ENCODE measurements around the gene LY86.

LY86 gene

DNA sequence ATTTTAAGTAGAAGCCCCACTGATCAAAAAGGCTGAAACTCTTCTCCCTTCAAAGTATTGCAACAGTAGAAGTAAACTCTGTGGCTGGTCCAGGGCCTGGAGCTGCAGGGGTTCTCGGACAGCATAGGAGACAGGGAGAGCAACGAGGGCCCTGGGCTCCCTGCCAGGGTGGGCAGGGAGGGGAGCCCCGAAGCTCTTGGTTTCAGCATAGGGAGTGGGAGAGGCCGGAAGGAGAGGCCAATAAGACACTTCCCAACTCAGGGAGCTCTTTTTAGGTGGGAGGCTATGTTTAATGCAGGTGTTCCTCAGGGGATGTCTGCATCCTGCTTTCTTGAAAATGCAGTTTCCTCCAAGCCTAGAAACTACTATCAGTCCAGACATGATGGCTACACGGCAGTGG lies 91.1 kb downstream of the LY86 start:
- Histone ChIP-seq H3K9me3 (ENCODE audit: insufficient read depth, low read depth, low read length) (no peaks in the 10 kb centered on the region), H3K4me3 (ENCODE audit: low read length) (no peak overlapping the region), H3K27ac (ENCODE audit: low read length) (no peak overlapping the region), H3K9ac (ENCODE audit: low read depth, low read length) (no peak overlapping the region), H3K4me1 (ENCODE audit: insufficient read depth, low read length) (peaks cover 17% of the 10 kb centered on the region), H3K27me3 (ENCODE audit: insufficient read depth, low read length) (no peaks in the 10 kb centered on the region), H3K36me3 (ENCODE audit: insufficient read depth, low read depth, low read length) (no peaks in the 10 kb centered on the region)

DNA sequence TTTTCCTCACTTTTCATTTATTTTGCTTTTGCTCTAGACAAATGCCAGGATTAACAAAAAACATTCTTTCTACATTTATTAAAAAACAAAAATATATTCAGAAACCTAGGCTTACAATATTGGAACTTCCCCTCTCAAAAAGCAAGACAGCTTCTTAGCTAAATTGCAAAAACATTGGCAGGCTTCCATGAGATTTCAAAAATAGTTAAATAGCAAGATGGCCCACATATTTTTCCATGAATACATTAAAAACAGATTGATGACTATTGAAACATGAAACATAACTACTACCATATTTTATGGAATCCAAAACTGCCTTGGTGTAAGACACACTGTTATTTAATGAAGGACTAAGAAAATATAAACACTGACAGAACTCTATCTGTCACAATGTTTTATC lies 92.0 kb downstream of the LY86 start:
- Histone ChIP-seq H3K4me1 (ENCODE audit: insufficient read depth, low read length) (peaks cover 17% of the 10 kb centered on the region), H3K27ac (ENCODE audit: low read length) (no peak overlapping the region), H3K27me3 (ENCODE audit: insufficient read depth, low read length) (no peaks in the 10 kb centered on the region), H3K4me3 (ENCODE audit: low read length) (no peak overlapping the region), H3K9me3 (ENCODE audit: insufficient read depth, low read depth, low read length) (no peaks in the 10 kb centered on the region), H3K9ac (ENCODE audit: low read depth, low read length) (no peak overlapping the region), H3K36me3 (ENCODE audit: insufficient read depth, low read depth, low read length) (no peaks in the 10 kb centered on the region)

DNA sequence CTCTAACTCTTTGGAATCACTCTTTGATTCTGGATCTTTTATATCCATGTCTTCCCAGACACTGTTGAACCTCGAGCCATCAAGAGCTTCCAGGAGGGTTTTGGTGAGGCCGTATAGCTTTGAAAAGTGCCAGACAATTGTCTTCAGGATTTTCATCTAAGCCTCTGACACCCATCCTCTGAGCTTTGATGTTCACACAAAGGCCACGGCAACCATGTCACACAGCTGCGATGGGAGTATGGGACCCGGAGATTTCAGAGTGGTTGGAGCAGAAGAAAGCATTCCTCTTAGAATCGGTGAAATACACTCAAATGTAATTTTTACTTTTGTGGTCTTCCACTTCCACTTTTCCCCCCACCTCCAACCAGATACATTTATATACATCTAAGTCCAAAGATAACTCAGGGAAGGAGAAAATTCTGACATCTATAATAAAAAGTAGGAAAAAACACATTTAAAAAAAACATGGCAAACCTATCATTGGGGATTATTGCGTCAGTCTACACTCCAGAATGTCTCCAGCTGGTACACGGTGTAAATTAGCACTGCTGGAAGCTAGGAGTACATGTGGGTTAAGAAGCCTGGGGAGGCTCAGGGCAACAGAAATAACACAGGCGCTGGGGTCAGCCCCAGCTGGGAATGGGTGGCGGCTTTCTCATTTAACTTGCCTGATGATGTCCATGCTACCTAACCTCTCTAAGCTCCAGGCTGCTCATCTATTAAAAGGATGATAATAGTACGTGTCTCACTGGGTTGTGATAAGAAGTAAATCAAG lies 92.7 kb downstream of the LY86 start:
- Histone ChIP-seq H3K9me3 (ENCODE audit: insufficient read depth, low read depth, low read length) (no peaks in the 10 kb centered on the region), H3K9ac (ENCODE audit: low read depth, low read length) (no peak overlapping the region), H3K27ac (ENCODE audit: low read length) (no peak overlapping the region), H3K4me1 (ENCODE audit: insufficient read depth, low read length) (peaks cover 19% of the 10 kb centered on the region), H3K36me3 (ENCODE audit: insufficient read depth, low read depth, low read length) (no peaks in the 10 kb centered on the region), H3K27me3 (ENCODE audit: insufficient read depth, low read length) (no peaks in the 10 kb centered on the region), H3K4me3 (ENCODE audit: low read length) (no peak overlapping the region)

DNA sequence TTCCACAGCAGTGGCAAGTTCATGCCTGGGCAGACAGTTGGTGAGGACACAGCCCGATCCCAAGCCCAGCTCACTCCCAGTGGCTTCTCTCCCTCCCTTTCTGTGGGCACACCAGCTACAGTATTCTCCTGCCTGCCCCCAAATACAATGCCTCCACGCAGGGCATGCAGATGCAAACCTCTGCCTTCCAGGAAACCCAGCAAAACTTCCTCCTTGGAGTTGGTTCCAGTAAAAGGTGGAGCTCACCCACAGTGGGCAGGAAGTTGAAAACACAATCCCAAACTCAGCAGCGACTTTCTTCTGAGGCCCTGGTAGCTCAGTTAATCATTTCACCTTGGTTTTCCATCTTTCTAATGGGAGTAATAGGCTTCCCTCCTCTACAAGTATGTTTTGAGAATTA lies 93.7 kb downstream of the LY86 start:
- peaks cover 19% of the 10 kb centered on the region for H3K4me1 ChIP-seq (ENCODE audit: insufficient read depth, low read length)
- H3K9ac ChIP-seq (ENCODE audit: low read depth, low read length), result no peak overlapping the region
- no peaks in the 10 kb centered on the region for H3K36me3 ChIP-seq (ENCODE audit: insufficient read depth, low read depth, low read length)
- H3K27ac ChIP-seq (ENCODE audit: low read length), result no peak overlapping the region
- H3K9me3 ChIP-seq (ENCODE audit: insufficient read depth, low read depth, low read length), result no peaks in the 10 kb centered on the region
- no peak overlapping the region for H3K4me3 ChIP-seq (ENCODE audit: low read length)
- H3K27me3 ChIP-seq (ENCODE audit: insufficient read depth, low read length), result no peaks in the 10 kb centered on the region

DNA sequence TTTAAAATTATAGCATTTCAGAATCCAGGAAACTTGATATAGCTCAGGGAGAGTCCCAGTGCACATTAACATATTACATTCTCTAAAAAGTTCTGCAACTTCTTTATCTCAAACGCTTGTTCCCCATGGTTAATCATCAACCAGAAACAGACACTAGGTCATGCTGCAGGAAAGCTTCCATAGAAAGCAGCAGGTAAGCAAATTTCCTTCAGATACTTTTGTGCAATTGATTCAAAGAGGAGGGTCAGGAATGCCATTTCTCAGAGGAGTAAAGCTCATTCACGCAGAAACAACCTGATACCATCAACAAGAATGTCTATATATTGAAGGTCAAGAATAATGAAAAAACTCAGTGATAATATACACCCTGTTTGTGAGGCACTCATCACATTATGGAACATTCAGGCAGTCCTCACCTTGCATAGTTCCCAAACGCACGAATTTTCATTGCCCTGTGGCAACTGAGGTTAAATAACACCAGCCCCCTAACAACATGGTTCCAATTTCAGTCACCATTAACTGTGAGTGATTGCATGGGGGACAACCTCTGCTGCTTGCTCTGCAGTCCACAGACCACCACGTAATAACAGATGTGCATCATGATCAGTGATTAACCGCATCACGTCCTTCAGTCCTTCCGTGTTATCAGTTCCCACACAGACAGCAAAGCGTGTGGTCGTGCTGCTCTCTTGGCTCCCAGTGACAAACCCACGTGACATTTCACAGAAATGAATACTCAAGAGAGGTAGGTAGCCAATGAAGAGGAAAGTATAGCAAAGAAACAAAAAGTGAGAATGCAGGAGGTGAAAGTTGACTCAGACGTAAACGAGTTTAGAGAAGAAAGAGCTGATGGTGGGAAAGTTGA lies 95.7 kb downstream of the LY86 start:
- Histone ChIP-seq H3K9ac (ENCODE audit: low read depth, low read length) (no peak overlapping the region), H3K36me3 (ENCODE audit: insufficient read depth, low read depth, low read length) (no peaks in the 10 kb centered on the region), H3K4me3 (ENCODE audit: low read length) (no peak overlapping the region), H3K27me3 (ENCODE audit: insufficient read depth, low read length) (peaks cover 7% of the 10 kb centered on the region; the same call in 1 of the 2 replicates), H3K27ac (ENCODE audit: low read length) (no peak overlapping the region), H3K9me3 (ENCODE audit: insufficient read depth, low read depth, low read length) (no peaks in the 10 kb centered on the region), H3K4me1 (ENCODE audit: insufficient read depth, low read length) (peaks cover 22% of the 10 kb centered on the region; the same call in 1 of the 2 replicates)

DNA sequence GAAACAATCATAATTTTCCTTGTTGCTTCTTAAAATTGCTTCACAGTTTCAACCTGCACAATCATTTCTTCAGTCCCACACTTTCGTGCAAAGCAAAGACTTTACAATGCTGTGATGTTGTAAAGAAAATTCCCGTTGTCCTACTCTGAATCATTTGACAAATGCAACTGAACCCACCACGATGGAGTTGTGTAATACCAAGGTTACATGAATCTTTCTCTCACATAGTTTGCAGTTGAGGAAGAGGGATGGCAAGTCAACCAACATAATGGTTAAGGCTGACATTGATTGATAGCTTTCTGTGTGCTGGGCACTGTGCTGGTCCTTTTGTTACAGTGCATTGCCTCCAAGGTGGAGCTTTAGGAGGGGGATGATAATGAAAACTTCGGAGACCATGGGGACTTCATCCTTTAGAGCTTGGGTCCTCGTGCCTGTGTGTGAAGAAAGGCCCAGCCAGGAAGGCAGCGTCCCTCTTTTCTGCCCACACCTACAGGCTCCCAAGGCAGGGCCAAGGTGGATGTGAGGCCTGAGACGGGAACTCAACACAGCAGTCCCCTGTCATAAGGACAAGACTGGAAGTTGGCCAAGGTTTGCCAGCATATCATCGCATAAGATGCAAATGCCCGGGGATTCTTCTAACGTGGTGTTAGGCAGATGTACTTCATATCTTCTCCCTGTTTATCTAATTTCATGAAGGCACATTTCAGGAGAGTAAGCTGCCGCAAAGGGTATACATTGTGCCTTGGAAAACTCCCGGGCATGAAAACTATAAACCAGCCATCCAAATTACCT lies 96.9 kb downstream of the LY86 start:
- H3K27me3 ChIP-seq (ENCODE audit: insufficient read depth, low read length), result peaks cover 16% of the 10 kb centered on the region; the same call in 1 of the 2 replicates
- H3K9me3 ChIP-seq (ENCODE audit: insufficient read depth, low read depth, low read length), result no peaks in the 10 kb centered on the region
- H3K27ac ChIP-seq (ENCODE audit: low read length), result no peak overlapping the region
- H3K4me3 ChIP-seq (ENCODE audit: low read length), result no peak overlapping the region
- H3K9ac ChIP-seq (ENCODE audit: low read depth, low read length), result no peak overlapping the region
- no peaks in the 10 kb centered on the region for H3K36me3 ChIP-seq (ENCODE audit: insufficient read depth, low read depth, low read length)
- H3K4me1 ChIP-seq (ENCODE audit: insufficient read depth, low read length), result peaks cover 22% of the 10 kb centered on the region; the same call in 1 of the 2 replicates

DNA sequence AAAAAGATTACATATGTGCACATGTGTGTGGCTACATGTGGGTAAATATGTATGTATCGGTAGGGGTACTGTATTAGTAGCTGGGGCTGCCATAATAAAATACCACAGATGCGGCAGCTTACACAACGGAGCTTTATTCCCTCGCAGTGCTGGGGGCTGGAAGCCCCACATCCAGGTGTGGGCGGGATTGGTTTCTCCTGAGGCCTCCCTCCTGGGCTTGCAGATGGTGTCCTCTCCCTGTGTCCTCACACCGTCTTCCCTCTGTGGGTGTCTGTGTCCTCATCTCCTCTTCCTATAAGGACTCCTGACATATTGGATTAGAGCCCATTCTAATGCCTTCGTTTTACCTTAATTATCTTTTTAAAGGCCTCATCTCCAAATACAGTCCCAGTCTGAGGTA lies 97.7 kb downstream of the LY86 start:
- Histone ChIP-seq H3K9ac (ENCODE audit: low read depth, low read length) (peak overlapping the region; percentile 63; the same call in 1 of the 2 replicates), H3K4me3 (ENCODE audit: low read length) (peak overlapping the region; percentile 58; the same call in 1 of the 2 replicates), H3K27me3 (ENCODE audit: insufficient read depth, low read length) (peaks cover 16% of the 10 kb centered on the region; the same call in 1 of the 2 replicates), H3K27ac (ENCODE audit: low read length) (no peak overlapping the region), H3K4me1 (ENCODE audit: insufficient read depth, low read length) (peaks cover 22% of the 10 kb centered on the region; the same call in 1 of the 2 replicates), H3K9me3 (ENCODE audit: insufficient read depth, low read depth, low read length) (peaks cover 4% of the 10 kb centered on the region; the same call in 1 of the 2 replicates), H3K36me3 (ENCODE audit: insufficient read depth, low read depth, low read length) (no peaks in the 10 kb centered on the region)

DNA sequence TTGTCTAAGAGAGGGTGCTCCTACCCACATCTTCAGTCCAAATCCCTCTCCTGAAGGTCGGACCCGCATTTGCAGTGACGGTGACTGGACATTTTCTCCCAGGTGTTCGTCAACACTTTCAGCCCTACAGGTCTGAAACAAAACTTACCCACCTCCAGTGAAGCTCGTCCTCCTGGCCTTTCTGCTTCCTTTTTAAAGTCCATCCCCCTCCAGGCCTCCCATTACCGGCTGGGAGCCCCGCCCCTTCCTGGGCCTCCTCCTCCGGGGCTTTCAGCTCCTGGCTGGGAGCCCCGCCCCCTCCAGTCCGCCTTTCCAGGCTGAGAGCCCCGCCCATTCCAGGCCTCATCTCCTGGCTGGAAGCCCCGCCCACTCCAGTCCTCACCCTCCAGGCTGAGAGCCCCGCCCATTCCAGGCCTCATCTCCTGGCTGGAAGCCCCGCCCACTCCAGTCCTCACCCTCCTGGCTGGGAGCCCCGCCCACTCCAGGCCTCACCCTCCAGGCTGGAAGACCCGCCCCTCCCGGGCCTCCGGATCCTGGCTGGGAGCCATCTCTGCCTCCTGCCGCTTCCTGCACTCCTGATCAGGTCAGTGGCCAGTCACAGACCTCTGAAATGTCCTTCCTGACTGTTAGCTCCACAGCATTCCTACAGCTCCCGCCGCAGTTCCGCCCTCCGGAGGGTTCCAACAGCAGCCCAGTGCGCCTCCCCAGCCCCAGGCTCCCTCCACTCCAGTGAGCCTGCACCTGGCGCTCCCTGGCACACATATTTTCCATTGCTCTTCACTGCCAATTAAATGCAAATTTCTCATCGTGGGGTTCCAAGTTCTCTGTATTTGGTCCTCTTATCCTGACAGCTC lies 98.5 kb downstream of the LY86 start:
- Histone ChIP-seq H3K9me3 (ENCODE audit: insufficient read depth, low read depth, low read length) (peaks cover 8% of the 10 kb centered on the region; the same call in 1 of the 2 replicates), H3K27me3 (ENCODE audit: insufficient read depth, low read length) (peaks cover 16% of the 10 kb centered on the region; the same call in 1 of the 2 replicates), H3K4me1 (ENCODE audit: insufficient read depth, low read length) (peaks cover 22% of the 10 kb centered on the region; the same call in 1 of the 2 replicates), H3K27ac (ENCODE audit: low read length) (no peak overlapping the region), H3K4me3 (ENCODE audit: low read length) (peak overlapping the region; percentile 64), H3K36me3 (ENCODE audit: insufficient read depth, low read depth, low read length) (no peaks in the 10 kb centered on the region), H3K9ac (ENCODE audit: low read depth, low read length) (peak overlapping the region; percentile 63; the same call in 1 of the 2 replicates)

DNA sequence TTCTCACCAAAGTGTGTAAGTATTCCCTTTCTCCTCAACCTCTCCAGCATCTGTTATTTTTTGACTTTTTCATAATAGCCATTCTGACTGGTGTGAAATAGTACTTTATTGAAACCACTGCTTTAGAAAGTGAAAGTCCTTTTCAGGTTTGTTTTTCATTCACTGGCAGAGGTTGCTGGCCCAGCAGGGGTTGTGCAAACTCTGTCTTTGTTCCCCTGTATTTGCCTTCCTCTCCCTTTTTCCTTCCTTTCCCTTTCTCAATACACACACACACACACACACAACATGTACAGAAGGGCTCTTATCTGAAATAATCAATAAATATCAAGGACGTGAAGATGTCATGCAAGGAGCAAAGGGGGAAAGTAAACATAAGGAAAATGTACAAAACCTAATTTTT lies 99.8 kb downstream of the LY86 start:
- H3K9me3 ChIP-seq (ENCODE audit: insufficient read depth, low read depth, low read length), result peaks cover 8% of the 10 kb centered on the region; the same call in 1 of the 2 replicates
- peaks cover 22% of the 10 kb centered on the region; the same call in 1 of the 2 replicates for H3K4me1 ChIP-seq (ENCODE audit: insufficient read depth, low read length)
- H3K27me3 ChIP-seq (ENCODE audit: insufficient read depth, low read length), result peaks cover 16% of the 10 kb centered on the region; the same call in 1 of the 2 replicates
- H3K4me3 ChIP-seq (ENCODE audit: low read length), result peak overlapping the region; percentile 64; the same call in 1 of the 2 replicates
- H3K27ac ChIP-seq (ENCODE audit: low read length), result no peak overlapping the region
- no peaks in the 10 kb centered on the region for H3K36me3 ChIP-seq (ENCODE audit: insufficient read depth, low read depth, low read length)
- H3K9ac ChIP-seq (ENCODE audit: low read depth, low read length), result 0 out of 2 replicates have a peak overlapping the region, but pooled peaks have one; percentile 63

DNA sequence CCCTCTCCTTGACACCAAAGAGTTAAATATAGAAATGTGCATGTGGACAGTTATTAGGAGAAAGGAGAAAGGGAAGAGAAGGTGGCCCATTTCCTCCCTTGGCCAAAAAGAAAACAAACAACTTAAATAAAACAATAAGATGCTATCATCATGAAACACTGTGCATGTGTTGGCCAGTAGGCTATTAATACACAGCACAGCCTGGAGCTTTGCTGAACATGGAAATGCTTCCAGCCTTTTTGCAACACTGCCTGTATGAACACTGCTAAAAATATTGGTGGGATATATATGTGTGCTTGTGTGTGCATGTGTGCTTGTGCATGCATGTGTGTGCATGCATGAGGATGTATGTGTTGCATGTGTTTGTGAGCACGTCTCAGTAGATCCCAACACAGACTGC lies 100.4 kb downstream of the LY86 start:
- no peak overlapping the region for H3K4me3 ChIP-seq (ENCODE audit: low read length)
- H3K9ac ChIP-seq (ENCODE audit: low read depth, low read length), result no peak overlapping the region
- H3K4me1 ChIP-seq (ENCODE audit: insufficient read depth, low read length), result peaks cover 22% of the 10 kb centered on the region; the same call in 1 of the 2 replicates
- no peaks in the 10 kb centered on the region for H3K36me3 ChIP-seq (ENCODE audit: insufficient read depth, low read depth, low read length)
- H3K27me3 ChIP-seq (ENCODE audit: insufficient read depth, low read length), result peaks cover 16% of the 10 kb centered on the region; the same call in 1 of the 2 replicates
- peaks cover 8% of the 10 kb centered on the region; the same call in 1 of the 2 replicates for H3K9me3 ChIP-seq (ENCODE audit: insufficient read depth, low read depth, low read length)
- H3K27ac ChIP-seq (ENCODE audit: low read length), result no peak overlapping the region
